A673 (cell line): ENCODE data around the gene ATE1. TPM values are rescaled to one million over a fixed set of nuclear protein-coding genes. Genes with fewer than 3 reads are reported as not detected.

Source experiments
- BruUV-seq: library from RNA; stranded (reverse); fragments of 400-500 nt; replicated peaks from 2 replicates; lab custom pipeline; 2021; lab: Mats Ljungman, UMichigan
- CTCF ChIA-PET: fragments of 300-600 bp; sonication (Branson Sonifier 250); formaldehyde crosslinking; loops from one replicate; lab custom pipeline; 2022; ENCODE audit warnings: antibody characterized with exemption; lab: Charles Lee
- POLR2A ChIA-PET: fragments of 300-600 bp; sonication (Branson Sonifier 250); formaldehyde crosslinking; loops from one replicate; lab custom pipeline; 2022; ENCODE audit warnings: antibody characterized with exemption; ENCODE audit not compliant: low non-redundant PET; lab: Charles Lee
- DNase-seq: peaks from one replicate; pipeline ENCODE4 v3.0.0-alpha.2; 2015; ENCODE audit warnings: low spot score
- H3K27ac ChIP-seq: fragments of 200-600 bp; sonication (generic); 2 replicates; pipeline ENCODE4 v1.5.1; 2016; ENCODE audit warnings: mixed run types, low read depth, mild to moderate bottlenecking, mixed read lengths, antibody characterized with exemption, low read length; ENCODE audit not compliant: poor library complexity, severe bottlenecking
- H3K27me3 ChIP-seq: fragments of 200-600 bp; sonication (generic); replicated peaks from 2 replicates; pipeline ENCODE4 v1.6.1; 2017; ENCODE audit warnings: mixed run types, low read depth, mild to moderate bottlenecking, mixed read lengths, antibody characterized with exemption, low read length; ENCODE audit not compliant: insufficient read depth, poor library complexity
- H3K36me3 ChIP-seq: fragments of 200-600 bp; sonication (generic); 2 replicates; pipeline ENCODE4 v1.6.1; 2016; ENCODE audit warnings: mixed run types, mild to moderate bottlenecking, mixed read lengths, antibody characterized with exemption, low read length; ENCODE audit not compliant: insufficient read depth, poor library complexity, severe bottlenecking
- H3K4me1 ChIP-seq: fragments of 200-600 bp; sonication (generic); 2 replicates; pipeline ENCODE4 v1.6.1; 2017; ENCODE audit warnings: mixed run types, mild to moderate bottlenecking, mixed read lengths, antibody characterized with exemption, low read length; ENCODE audit not compliant: insufficient read depth, poor library complexity, severe bottlenecking
- H3K4me3 ChIP-seq: fragments of 200-600 bp; sonication (generic); 2 replicates; pipeline ENCODE4 v1.5.1; 2016; ENCODE audit warnings: low read depth, mixed run types, mild to moderate bottlenecking, mixed read lengths, low read length; ENCODE audit not compliant: poor library complexity, severe bottlenecking
- H3K9me3 ChIP-seq: fragments of 200-600 bp; sonication (generic); 2 replicates; pipeline ENCODE4 v1.6.1; 2016; ENCODE audit warnings: mixed run types, low read depth, mild to moderate bottlenecking, mixed read lengths, antibody characterized with exemption, low read length; ENCODE audit not compliant: poor library complexity, severe bottlenecking
- CTCF ChIP-seq: fragments of 300-800, 200-600 bp; sonication (generic); conservative IDR thresholded peaks from 2 replicates; pipeline ENCODE4 v1.5.1; 2017; ENCODE audit warnings: low read depth, mild to moderate bottlenecking, antibody characterized with exemption, low read length, moderate library complexity, mixed read lengths
- EZH2 ChIP-seq: fragments of 200-600 bp; sonication (generic); IDR thresholded peaks from 2 replicates; pipeline ENCODE4 v1.6.1; 2017; ENCODE audit warnings: borderline replicate concordance, low read depth, mild to moderate bottlenecking, mixed read lengths, antibody characterized with exemption, low read length; ENCODE audit not compliant: poor library complexity, severe bottlenecking
- intact Hi-C: fragments of 100-400 bp; cut with micrococcal nuclease; formaldehyde crosslinking; loops from one replicate; pipeline ENCODE4 v1.10.0; 2022; ENCODE audit not compliant: unreplicated experiment
- total RNA-seq: library from RNA; stranded (reverse); gene quantifications from 2 replicates; pipeline ENCODE4 v1.2.3, GENCODE V29; 2021

The ATE1 gene
- total RNA-seq, 1 experiment from 2014 or later, result 27.0 TPM

GRCh38 chr10:121838931-121839330 lies 88.9 kb downstream of the ATE1 start:
- DNase-seq, result no peak
- intact Hi-C loops, result no loop called here
- CTCF ChIA-PET, result no interaction called here
- no peak for TF ChIP-seq CTCF
- TF ChIP-seq EZH2, result no peak
- Histone ChIP-seq H3K36me3 (peaks cover 5% of the 10 kb centered on the region), H3K27me3 (no peaks in the 10 kb centered on the region), H3K4me3 (no peak overlapping the region), H3K4me1 (peaks cover 6% of the 10 kb centered on the region), H3K9me3 (no peaks in the 10 kb centered on the region), H3K27ac (no peak overlapping the region)
- POLR2A ChIA-PET, result no interaction called here
- BruUV-seq, result no TSS peak

GRCh38 chr10:121838149-121838548 lies 89.7 kb downstream of the ATE1 start:
- ChIA-PET POLR2A (no interaction called here), CTCF (no interaction called here)
- no TSS peak for BruUV-seq
- intact Hi-C loops, result no loop called here
- Histone ChIP-seq H3K9me3 (no peaks in the 10 kb centered on the region), H3K4me3 (no peak overlapping the region), H3K27ac (no peak overlapping the region), H3K4me1 (peaks cover 6% of the 10 kb centered on the region), H3K36me3 (peaks cover 5% of the 10 kb centered on the region), H3K27me3 (no peaks in the 10 kb centered on the region)
- DNase-seq, result no peak
- TF ChIP-seq CTCF (no peak), EZH2 (no peak)

- intact Hi-C loops, result no loop called here
- ChIA-PET POLR2A (no interaction called here), CTCF (no interaction called here)
- no TSS peak for BruUV-seq
- Histone ChIP-seq H3K9me3 (no peaks in the 10 kb centered on the region), H3K4me1 (peaks cover 6% of the 10 kb centered on the region), H3K36me3 (peaks cover 5% of the 10 kb centered on the region), H3K4me3 (no peak overlapping the region), H3K27ac (no peak overlapping the region), H3K27me3 (no peaks in the 10 kb centered on the region)
- no peak for DNase-seq
- TF ChIP-seq CTCF (no peak), EZH2 (no peak)
Measured at GRCh38 chr10:121836171-121836570, 91.7 kb downstream of the ATE1 start.
